HG03565 (cell line): ENCODE results near the gene SHANK1.
A peak's percentile ranks its signal among the peaks of the same experiment; 100 is the strongest.

Source experiments
- ATAC-seq: cut with Tn5 transposase; IDR thresholded peaks from one replicate; pipeline ENCODE4 v1.9.1; 2021; ENCODE audit warnings: mild to moderate bottlenecking, moderate library complexity; ENCODE audit not compliant: unreplicated experiment

SHANK1 gene

DNA sequence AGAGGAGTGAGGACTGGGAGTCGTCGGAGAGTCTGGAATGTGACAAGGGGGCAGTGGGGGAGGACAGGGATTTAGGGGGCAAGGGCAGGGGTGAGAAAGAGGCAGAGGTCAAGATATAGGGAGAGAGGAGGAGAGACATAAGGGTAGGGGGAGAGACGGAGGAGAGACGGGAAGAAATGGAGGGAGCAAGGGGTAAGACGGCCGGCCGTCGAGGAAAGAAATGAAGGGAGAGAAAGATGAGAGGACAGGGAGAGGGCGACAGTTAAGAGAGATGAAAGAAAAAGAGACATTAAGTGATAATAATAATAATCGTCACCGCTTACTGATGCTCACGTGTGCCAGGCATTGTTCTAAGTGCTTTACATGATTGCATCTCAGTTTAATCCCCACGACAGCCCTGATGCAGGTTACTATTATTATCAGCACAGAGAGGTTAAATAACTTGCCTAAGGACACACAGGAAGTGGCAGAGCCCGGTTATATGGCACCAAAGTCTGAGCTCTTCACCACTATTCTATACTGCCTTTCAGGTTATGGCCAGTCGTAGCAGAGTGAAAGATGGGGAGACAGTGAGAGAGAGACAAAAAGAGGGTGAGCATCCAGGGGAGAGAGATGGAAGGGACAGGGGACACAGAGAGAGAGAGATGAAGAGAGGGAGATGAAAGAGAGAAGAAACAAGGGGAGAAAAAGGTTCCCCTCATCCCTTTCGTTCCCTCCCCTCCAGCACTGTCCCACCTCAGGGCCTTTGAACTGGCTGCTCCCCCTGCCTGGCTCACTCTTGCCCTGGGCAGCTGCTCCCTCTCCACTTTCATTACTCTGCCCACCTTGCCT lies 56.7 kb downstream of the SHANK1 start:
- ATAC-seq, result no peak

DNA sequence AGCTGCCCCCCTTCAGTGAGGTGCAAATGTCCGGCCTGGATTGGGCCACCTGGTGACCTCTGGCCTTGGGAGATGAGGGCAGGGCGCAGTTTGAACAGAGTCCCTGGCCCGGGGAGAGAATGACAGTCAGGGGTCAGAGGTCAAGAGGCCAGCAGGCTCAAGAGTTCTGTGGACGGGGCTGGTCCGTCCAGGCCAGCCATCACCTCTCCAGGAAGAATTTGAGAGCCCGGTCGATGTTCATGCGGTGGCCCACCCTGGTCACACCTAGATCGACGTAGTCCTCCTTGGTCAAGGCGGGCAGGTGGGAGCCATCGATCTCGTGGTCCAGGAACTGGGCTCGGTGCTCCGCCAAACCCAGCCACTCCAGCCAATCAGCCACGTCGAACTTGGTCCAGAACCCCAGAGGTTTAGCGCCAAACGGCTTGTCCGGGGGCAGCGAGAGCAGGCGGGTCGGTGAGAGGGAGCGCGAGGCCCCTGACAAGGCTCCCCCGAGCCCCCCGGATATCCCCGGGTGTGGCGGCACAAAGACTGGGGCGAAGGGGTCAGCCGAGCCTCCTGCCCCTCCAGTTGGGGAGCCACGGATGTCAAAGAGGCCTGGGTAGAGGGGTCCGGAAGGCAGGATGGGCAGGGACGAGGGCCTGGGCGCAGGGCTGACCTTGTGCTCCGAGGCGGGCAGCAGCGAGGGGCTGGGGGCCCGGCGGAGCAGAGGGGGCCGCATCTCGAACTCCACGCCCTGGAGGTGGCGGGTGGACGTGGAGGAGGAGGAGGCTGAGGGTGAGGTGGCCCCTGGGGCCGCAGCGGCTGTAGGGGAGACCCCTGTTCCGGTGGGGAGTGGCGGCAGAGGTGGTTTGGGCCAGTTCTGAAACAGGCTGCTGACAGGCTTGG lies 57.6 kb downstream of the SHANK1 start:
- no peak for ATAC-seq

DNA sequence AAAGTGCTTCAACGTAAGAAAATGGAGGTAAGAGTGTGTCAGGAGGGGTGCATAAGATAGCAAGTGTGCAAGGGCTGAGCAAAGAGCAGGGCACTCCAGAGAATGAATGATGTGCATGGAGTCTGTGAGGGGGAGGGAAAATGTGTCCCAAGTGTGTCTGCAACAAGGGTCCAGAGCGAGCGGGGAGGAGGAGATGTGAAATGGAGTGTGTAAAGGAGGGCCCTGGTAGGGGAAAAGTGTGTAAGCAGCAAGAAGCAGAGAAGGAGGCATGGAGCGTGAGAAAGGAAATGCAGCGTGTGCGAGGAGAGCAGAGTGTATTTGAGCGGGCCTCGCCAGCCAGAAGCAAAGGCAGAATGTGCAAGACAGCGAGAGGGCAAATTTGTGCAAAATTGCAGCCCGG lies 58.6 kb downstream of the SHANK1 start:
- ATAC-seq, result no peak

DNA sequence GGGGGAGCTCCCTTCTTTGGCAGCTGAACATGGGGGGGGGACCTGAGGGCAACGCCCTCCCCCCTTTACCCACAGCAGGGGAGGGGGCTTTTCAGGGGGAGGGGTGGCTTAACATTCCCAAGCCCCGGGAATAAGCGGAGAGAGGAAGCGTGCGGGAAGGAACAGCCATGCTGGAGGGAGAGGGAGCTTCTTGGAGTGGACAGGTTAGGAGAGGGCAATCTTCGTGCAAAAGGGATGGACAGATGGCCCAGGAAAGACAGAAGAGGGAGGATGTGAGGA lies 59.6 kb downstream of the SHANK1 start:
- ATAC-seq, result no peak

GRCh38 chr19:50659318-50660087 lies 60.1 kb downstream of the SHANK1 start:
- no peak for ATAC-seq

DNA sequence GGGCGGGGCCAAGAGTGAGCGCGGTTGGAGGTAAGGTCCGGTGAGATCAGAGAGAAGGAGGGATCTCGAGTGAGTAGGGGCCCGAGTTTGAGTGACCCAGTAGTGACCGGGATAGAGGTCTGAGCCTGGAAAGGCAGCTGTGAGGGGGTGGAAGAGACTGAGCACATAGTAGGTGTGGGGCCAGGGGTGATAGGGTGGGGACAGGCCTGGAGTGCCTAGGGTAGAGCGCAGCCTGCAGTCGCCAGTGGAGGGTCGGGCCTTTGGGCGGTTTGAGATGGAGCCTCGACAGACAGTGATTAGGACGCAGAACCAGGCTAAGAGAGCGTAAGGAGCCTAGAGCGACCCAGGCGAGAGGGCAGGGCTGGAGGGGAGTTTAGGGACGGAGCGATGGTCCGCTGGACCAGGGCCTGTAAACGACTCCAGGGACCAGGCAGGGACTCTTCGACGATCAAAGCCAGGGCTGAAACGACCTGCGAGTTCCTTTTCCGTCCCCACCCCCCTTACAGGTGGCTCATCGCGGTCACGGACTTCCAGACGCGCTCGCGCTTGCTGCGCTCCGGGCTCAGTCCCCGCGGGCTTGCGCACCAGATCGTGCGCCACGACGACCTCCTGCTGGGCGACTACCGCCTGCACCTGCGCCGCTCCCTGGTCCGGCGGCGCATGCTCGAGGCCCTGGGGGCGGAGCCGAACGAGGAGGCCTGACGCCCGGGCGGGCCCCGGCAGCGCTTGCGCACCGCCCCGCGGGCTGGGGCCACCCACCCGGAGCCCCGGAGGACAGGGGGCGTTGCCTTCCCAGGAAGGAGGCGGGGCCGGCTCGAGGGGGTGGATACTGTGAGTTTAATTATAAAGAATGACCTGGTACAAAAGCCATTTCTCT lies 60.9 kb downstream of the SHANK1 start:
- ATAC-seq, result no peak

- peak; percentile 51 for ATAC-seq
These were observed 61.7 kb downstream of the SHANK1 start for GRCh38 chr19:50657712-50658440.

- no peak for ATAC-seq
These were observed 62.4 kb downstream of the SHANK1 start for GRCh38 chr19:50657222-50657669.

DNA sequence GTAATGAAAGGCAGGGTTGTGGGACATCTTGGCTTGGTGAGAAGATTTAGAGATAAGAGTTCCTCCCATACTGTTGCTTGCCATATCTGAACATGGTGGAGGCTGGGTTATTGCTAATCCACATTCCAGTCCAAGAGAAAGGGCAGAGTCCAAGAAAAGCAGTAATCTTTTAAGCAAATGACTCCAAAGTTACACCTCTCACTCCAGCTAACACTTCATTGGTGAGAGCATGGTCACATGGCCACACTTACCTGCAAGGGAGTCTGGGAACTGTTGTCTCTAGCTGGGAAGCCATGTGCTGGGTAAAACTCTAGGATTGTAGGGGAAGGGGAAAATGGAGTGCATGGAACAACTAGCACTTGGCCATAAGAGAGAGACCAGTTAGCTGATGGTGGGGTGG lies 64.7 kb downstream of the SHANK1 start:
- ATAC-seq, result no peak

- ATAC-seq, result no peak
These were observed 66.9 kb downstream of the SHANK1 start for GRCh38 chr19:50652722-50653121.

- ATAC-seq, result no peak
These were observed 68.4 kb downstream of the SHANK1 start for GRCh38 chr19:50651174-50651573.

DNA sequence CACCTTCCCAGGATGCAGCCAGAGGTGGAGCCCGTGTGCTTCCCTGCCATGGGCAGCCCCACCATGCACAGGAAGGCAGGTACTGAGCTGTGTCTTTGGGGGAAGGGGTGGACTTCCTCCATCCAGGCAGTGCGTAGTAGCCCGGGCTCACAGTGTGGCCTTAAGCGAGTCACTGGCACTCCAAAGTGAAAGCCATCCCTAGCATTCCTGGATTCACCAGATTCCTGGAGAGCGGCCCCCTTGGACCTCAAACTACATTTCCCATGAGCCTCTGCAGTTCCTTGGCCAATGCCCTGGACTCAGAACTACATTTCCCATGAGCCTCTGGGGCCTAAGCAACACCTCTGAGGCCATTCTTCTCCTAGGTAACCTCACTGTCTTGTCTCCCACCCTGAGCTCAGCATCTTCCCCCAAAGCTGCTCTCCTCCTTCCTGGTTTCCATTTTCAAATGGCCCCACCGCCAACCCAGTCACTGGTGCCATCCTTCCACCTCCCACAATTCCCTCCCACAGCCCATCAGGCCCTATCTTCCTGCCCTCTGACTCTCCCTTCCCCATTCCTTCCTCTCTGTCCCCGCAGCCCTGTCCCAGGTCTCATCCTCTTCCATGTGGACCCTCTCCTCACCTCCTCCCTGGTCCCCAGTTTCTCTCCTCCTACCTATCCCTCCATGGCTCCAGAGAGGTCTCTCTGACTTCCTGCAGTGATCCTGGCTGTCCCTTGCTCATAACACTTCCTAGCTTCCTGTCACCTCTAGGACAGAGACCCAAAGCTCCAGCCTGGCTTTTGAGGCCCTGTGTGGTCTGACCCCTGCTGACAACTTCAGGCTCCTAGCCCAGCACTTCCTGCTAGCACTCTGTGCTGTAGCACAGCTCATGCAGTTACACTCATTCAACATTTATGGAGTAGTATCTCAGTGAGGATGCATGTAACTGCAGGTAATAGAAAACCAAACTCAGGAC lies 69.9 kb downstream of the SHANK1 start, which contains the start of gene C19orf81:
C19orf81 (plus strand) TSS at position 13 of the 959 bp plus-strand sequence; CDS start at position 13, 0 bp downstream.
- no peak for ATAC-seq

- no peak for ATAC-seq
These were observed 70.9 kb downstream of the SHANK1 start for GRCh38 chr19:50648659-50649058.

GRCh38 chr19:50647879-50648615 lies 71.6 kb downstream of the SHANK1 start:
- ATAC-seq, result no peak

- ATAC-seq, result no peak
These were observed 73.4 kb downstream of the SHANK1 start for GRCh38 chr19:50646074-50646807.

DNA sequence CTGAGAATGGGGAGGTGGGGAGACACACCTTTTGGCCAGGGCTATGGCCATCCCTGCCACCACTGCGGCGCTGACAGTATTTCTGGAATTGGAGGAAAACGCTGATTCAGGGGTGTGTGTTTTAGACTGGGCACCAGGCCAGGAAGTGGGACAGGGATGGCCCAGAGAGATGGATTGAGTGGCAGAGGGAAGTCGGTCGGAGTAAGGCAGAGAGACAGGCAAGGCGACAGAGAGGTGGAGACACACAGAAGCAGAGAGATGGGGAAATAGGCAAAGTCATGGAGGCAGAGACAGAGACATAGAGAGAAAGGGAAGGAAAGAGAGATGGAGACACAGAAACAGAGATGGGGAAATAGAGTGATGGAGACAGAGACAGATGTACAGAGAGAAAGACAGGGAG lies 74.5 kb downstream of the SHANK1 start:
- ATAC-seq, result no peak

DNA sequence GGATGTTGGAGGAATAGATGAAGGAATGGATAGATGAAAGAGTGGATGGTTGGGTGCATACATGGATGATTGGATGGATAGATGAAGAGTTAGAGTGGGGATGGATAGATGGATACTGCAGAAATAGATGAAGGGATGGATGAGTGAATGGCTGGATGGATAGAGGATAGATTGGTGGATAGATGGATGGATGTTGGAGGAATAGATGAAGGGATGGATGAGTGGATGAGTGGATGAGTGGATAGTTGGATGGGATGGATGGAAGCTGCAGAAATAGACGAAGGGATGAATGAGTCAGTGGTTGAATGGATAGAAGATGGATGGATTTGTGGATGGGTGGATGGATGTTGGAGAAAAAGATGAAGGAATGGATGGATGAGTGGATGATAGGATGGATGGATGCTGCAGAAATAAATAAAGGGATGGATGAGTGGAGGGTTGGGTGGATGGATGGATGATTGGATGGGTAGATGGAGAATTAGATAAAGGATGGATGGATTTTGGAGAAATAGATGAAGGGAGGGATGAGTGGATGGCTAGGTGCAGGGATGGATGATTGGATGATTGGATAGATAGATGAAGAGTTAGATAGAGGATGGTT lies 75.2 kb downstream of the SHANK1 start:
- no peak for ATAC-seq
